ENCODE measurements around the gene PSME1.

DNA sequence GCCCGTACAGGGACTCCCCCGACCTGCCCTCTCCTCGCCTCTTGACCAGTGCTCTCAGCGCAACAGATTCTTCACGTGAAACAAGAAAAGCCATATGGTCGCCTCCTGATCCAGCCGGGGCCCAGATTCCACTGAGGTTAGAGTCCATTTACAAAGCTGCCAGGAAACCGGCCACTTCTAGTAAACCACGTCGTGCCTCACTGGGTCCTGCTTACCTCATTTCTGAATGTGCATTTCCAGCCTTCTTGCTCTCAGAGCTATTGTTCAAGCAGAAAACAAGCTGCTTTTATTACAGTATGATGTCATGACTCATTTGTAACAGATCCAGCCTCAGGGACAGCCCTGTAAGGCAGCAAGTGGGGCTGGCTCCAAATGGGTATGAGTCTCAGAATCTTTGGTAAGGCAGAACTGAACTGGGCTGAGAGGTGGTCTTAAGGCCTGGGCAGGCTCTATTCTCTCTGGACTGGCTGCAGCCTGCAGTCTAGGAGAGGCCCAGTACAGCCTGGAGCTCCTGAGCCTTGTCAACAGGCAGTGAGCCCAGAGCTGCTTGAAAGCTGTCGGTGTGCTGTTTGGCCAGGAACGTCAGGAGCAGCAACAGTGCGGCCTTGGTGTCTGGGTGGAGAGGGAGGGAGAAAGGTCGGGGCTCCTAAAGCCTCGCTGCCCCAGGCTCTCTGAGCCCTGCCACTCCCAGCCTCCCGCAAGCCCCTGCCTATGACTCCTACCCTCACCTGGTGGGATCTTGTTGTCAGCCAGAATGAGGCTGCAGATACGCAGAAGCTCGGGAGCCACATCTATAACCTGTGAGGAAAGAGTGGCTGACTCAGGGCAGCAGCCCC, 44.2 kb downstream of the PSME1 start:
- TF ChIP-seq, protein P1, sequence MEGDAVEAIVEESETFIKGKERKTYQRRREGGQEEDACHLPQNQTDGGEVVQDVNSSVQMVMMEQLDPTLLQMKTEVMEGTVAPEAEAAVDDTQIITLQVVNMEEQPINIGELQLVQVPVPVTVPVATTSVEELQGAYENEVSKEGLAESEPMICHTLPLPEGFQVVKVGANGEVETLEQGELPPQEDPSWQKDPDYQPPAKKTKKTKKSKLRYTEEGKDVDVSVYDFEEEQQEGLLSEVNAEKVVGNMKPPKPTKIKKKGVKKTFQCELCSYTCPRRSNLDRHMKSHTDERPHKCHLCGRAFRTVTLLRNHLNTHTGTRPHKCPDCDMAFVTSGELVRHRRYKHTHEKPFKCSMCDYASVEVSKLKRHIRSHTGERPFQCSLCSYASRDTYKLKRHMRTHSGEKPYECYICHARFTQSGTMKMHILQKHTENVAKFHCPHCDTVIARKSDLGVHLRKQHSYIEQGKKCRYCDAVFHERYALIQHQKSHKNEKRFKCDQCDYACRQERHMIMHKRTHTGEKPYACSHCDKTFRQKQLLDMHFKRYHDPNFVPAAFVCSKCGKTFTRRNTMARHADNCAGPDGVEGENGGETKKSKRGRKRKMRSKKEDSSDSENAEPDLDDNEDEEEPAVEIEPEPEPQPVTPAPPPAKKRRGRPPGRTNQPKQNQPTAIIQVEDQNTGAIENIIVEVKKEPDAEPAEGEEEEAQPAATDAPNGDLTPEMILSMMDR (IDR thresholded peaks at IDR 0.05): no peak
- no peak for TF ChIP-seq POLR2A (IDR thresholded peaks at IDR 0.05)
- no peak for TF ChIP-seq EP300 (IDR thresholded peaks at IDR 0.05)

All from upper lobe of left lung (tissue), 4 donors.